ENCODE measurements around the gene GRM1.
A peak's percentile ranks its signal among the peaks of the same experiment; 100 is the strongest.

Gene GRM1

DNA sequence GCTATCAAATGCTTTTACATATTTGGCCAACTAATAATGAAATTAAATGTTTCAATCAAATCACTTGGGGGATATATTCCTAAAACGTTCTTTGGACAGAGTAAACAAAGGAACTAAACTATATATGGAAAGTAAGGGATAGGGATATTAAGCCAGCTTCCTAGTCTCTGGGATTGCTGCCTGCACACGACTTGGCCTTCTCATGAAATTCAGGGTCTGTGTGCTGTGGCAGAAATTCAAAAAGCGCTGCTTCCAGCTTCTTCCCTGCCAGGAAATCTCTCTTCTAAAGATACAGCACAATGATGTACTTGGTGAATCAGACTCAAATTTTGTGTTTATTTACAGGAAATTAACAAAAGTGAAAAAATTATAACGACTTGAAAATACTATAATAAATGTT is 308.5 kb downstream of the GRM1 start (continued):
- TF ChIP-seq ZNF223 (tag by site-specific recombination; IDR thresholded peaks at IDR 0.05) (no peak), SETDB1 (IDR thresholded peaks at IDR 0.05; ENCODE audit: insufficient read length, low read length) (no peak), YY1 (tag by site-specific recombination; IDR thresholded peaks at IDR 0.05) (no peak), ZSCAN30 (tag by site-specific recombination; IDR thresholded peaks at IDR 0.05) (no peak)
- TF ChIP-seq, protein P1, sequence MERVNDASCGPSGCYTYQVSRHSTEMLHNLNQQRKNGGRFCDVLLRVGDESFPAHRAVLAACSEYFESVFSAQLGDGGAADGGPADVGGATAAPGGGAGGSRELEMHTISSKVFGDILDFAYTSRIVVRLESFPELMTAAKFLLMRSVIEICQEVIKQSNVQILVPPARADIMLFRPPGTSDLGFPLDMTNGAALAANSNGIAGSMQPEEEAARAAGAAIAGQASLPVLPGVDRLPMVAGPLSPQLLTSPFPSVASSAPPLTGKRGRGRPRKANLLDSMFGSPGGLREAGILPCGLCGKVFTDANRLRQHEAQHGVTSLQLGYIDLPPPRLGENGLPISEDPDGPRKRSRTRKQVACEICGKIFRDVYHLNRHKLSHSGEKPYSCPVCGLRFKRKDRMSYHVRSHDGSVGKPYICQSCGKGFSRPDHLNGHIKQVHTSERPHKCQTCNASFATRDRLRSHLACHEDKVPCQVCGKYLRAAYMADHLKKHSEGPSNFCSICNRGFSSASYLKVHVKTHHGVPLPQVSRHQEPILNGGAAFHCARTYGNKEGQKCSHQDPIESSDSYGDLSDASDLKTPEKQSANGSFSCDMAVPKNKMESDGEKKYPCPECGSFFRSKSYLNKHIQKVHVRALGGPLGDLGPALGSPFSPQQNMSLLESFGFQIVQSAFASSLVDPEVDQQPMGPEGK (tag by site-specific recombination; IDR thresholded peaks at IDR 0.05), result no peak

DNA sequence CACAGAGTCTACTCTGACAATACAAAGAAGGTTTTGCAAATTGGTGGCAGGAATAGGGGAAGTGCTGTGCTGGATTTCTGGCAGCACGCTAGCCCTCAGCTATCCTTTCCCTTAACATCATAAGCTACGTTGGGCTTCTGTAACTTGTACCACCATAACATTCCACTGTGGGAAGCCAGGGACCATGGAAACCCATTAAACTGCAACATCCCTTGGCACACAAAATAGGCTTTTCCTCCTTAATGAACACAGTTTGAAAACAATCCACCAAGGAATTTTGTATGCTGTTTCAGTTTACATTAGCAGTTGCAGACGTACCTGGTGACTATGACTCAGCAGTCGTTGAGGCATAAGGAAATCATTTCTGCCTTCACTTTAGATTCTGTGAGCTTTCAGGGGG is 310.9 kb downstream of the GRM1 start:
- Histone ChIP-seq H3K27ac (ENCODE audit: extremely low read depth, low read depth, low read length) (no peak overlapping the region), H3K4me3 (ENCODE audit: low read depth, low read length) (no peak overlapping the region), H3K9me3 (ENCODE audit: control insufficient read depth, insufficient read depth, low read depth, low read length) (no peaks in the 10 kb centered on the region), H3K36me3 (ENCODE audit: control insufficient read depth in 2 of 2, insufficient read depth in 1 of 2, low read length in 2 of 2) (no peaks in the 10 kb centered on the region), H3K4me1 (ENCODE audit: control insufficient read depth, insufficient read depth, low read length) (no peaks in the 10 kb centered on the region)
- ChIA-PET CTCF (interaction anchor here (1.0 to 1.6 kb wide), 2 partner anchors 9 to 362 kb away, joined by 3 read pairs; no protein-coding TSS in a partner anchor), POLR2A (no interaction called here)
- TF ChIP-seq ZNF747 (tag by site-specific recombination; IDR thresholded peaks at IDR 0.05), result no peak
- TF ChIP-seq, protein P2, sequence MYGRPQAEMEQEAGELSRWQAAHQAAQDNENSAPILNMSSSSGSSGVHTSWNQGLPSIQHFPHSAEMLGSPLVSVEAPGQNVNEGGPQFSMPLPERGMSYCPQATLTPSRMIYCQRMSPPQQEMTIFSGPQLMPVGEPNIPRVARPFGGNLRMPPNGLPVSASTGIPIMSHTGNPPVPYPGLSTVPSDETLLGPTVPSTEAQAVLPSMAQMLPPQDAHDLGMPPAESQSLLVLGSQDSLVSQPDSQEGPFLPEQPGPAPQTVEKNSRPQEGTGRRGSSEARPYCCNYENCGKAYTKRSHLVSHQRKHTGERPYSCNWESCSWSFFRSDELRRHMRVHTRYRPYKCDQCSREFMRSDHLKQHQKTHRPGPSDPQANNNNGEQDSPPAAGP (tag by site-specific recombination; IDR thresholded peaks at IDR 0.05), result no peak
- TF ChIP-seq, protein P3, sequence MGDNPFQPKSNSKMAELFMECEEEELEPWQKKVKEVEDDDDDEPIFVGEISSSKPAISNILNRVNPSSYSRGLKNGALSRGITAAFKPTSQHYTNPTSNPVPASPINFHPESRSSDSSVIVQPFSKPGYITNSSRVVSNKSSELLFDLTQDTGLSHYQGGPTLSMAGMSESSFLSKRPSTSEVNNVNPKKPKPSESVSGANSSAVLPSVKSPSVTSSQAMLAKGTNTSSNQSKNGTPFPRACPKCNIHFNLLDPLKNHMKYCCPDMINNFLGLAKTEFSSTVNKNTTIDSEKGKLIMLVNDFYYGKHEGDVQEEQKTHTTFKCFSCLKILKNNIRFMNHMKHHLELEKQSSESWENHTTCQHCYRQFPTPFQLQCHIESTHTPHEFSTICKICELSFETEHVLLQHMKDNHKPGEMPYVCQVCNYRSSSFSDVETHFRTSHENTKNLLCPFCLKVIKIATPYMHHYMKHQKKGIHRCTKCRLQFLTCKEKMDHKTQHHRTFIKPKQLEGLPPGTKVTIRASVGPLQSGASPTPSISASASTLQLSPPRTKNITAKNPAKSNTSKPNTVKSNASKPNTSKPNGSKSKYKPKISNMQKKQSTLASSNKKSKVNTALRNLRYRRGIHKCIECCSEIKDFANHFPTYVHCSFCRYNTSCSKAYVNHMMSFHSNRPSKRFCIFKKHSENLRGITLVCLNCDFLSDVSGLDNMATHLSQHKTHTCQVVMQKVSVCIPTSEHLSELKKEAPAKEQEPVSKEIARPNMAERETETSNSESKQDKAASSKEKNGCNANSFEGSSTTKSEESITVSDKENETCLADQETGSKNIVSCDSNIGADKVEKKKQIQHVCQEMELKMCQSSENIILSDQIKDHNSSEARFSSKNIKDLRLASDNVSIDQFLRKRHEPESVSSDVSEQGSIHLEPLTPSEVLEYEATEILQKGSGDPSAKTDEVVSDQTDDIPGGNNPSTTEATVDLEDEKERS (tag by site-specific recombination; IDR thresholded peaks at IDR 0.05), result no peak
- no peak for TF ChIP-seq ZSCAN23 (tag by site-specific recombination; IDR thresholded peaks at IDR 0.05)
- TF ChIP-seq, protein P4, sequence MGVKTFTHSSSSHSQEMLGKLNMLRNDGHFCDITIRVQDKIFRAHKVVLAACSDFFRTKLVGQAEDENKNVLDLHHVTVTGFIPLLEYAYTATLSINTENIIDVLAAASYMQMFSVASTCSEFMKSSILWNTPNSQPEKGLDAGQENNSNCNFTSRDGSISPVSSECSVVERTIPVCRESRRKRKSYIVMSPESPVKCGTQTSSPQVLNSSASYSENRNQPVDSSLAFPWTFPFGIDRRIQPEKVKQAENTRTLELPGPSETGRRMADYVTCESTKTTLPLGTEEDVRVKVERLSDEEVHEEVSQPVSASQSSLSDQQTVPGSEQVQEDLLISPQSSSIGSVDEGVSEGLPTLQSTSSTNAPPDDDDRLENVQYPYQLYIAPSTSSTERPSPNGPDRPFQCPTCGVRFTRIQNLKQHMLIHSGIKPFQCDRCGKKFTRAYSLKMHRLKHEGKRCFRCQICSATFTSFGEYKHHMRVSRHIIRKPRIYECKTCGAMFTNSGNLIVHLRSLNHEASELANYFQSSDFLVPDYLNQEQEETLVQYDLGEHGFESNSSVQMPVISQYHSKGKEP (tag by site-specific recombination; IDR thresholded peaks at IDR 0.05), result no peak
- TF ChIP-seq ZBTB48 (tag by site-specific recombination; IDR thresholded peaks at IDR 0.05), result peak; percentile 31; the same call in 1 of the 2 replicates

DNA sequence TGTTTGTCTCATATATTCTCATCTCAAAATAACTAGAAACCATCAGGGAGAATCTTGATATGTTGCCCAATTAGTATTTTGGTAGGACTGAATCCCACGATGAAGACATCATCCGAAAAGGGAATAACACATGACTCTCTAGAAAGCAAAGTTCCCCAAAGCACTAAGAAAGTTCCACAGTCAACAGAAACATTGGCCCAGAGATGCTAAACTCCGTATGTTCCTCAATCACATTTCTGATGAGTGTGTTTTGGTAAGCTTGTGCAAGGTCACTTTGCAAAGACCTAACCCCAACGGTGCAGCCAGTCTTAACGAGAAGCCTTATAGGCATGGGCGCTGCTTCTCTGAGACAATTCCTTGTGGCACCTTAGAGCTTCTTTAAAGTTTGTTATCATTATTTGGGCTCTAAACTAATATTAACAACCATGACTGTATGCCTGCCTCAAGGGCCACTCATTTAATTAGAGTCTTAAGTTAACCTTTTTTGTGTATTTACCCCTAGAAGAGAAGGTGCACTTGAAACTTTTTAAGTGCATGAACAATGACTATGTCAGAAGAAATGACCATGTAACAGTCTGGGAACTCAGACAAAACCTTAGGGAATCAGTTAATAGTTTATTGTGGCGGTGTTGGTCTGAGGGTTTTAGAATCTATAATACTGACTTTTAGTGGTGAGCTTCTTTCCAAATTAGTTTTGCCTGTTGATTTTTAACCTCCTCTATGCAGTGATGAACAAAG is 312.8 kb downstream of the GRM1 start:
- H3K36me3 ChIP-seq (ENCODE audit: control insufficient read depth in 2 of 2, insufficient read depth in 1 of 2, low read length in 2 of 2), result no peaks in the 10 kb centered on the region
- H3K4me1 ChIP-seq (ENCODE audit: control insufficient read depth, insufficient read depth, low read length), result no peaks in the 10 kb centered on the region
- no peaks in the 10 kb centered on the region for H3K9me3 ChIP-seq (ENCODE audit: control insufficient read depth, insufficient read depth, low read depth, low read length)
- ChIA-PET CTCF (no interaction called here), POLR2A (no interaction called here)
- no peak overlapping the region for H3K4me3 ChIP-seq (ENCODE audit: low read depth, low read length)
- H3K27ac ChIP-seq (ENCODE audit: extremely low read depth, low read depth, low read length), result no peak overlapping the region
- TF ChIP-seq ZNF2 (tag by site-specific recombination; IDR thresholded peaks at IDR 0.05), result no peak
- no peak for TF ChIP-seq RBAK (tag by site-specific recombination; IDR thresholded peaks at IDR 0.05)

Data from HEK293 (cell line).